HG03575 (cell line): Measurements from ENCODE around the gene FBXO2.
"Not testable (repeated sequence)": the region's sequence is repeated elsewhere in the genome, so short reads cannot be mapped to it uniquely, and the experiment has no call there.

ENCODE experiments used
- ATAC-seq: cut with Tn5 transposase; IDR thresholded peaks from one replicate; pipeline ENCODE4 v1.9.1; 2021; ENCODE audit not compliant: unreplicated experiment, insufficient number of reproducible peaks, low FRiP score; ENCODE audit errors: extremely low read depth

FBXO2 gene

DNA sequence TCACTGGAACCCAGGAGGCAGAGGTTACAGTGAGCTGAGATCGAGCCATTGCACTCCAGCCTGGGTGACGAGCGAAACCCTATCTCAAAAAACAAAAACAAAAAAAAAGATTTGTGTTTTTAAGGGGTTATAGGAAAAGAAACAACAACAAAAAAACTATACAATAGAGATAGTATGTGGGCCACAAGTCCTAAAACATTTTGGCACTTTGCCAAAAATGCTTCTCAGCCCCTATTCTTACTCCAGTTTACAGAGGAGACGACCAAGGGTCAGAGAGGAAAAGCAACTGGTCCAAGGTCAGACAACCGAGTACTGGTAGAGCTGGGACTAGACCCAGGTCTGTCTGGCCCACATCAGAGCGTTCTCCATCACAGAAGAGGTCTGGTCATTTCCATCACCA is 3.4 kb upstream of the FBXO2 start:
- ATAC-seq = no peak

DNA sequence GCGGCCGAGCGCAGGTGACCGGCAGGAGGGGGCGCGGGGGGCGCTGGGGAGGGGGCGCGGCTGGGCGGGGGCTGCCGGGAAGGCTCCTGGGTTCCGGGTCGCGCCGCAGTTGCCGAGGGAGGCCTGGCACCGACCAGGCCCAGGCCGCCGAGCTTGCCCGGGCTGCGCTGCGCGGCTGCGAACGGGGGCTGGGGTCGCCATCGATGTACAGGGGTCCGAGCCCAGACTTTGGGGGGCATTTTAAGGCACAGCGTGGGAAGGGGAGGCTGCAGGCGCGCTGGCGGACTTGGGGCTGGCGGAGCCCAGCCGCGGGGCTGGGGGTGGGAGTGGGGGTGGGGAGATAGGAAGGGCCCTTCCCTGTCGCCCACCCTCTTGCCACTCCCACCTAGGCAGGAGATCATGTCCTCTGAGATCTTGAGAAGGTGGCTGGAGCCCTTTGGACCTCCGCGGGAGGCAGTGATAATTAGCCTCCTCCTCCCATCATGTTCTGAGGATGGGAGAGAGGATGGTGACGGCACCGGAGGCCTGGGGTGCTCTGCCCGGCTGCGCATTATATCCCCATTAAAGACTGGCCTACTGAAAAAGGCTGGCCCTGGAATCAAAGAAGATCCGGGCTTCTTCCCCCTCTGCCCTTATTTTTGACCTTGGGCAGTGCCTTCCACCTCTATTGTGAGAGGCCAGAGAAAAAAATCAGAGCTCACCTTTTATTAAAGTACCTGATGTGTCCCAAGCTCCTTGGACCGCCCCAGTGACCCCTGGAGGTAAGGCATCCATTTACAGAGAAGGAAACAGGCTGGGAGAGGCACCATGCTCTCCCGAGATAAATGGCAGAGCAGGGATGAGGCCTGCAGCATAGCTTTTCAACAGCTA is 945 bp upstream of the FBXO2 start:
- ATAC-seq = no peak

DNA sequence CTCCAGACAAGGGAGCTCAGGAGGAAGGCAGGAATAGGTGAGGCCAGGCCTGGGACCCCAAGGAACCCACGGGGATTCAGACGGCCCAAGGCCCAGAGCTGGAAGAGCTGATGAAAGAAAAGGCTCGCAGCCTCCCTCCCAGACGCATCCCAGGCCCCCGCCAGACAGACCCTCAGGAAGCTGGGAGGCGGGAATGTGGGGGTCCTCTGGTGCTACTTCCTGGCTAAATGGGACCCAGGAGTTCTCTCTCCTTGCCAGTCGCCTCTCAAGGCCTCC is 430 bp downstream of the FBXO2 start:
- ATAC-seq = no peak

- no peak for ATAC-seq
Measured at GRCh38 chr1:11653101-11653860, 948 bp downstream of the FBXO2 start.

DNA sequence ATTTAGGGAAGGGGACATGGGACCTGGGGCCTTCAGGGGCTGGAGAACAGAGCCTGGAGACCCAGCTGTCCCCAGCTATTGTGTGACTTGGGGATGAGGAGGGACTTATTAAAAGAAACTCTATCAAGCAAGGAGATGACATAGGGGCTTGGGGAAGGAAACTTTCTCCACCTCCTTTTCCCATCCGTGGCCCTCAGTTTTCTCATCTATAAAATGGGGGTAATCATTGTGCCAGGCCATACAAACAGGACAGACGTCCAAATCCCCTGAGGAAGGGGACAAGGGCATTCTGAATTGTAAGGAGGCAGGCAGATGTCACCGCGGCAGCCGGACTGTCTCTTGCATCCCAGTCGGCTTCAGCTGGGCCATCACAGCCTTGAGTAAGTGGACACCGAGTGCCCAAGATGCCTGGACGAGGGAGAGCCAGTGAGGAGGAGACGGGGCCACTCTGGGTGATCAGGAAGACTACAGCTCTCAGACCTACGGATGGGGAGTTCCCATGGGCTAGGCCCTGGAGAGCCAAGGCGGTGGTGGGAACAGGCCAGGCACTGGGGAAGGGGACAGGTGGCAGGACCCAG is 1.9 kb downstream of the FBXO2 start:
- ATAC-seq = no peak

DNA sequence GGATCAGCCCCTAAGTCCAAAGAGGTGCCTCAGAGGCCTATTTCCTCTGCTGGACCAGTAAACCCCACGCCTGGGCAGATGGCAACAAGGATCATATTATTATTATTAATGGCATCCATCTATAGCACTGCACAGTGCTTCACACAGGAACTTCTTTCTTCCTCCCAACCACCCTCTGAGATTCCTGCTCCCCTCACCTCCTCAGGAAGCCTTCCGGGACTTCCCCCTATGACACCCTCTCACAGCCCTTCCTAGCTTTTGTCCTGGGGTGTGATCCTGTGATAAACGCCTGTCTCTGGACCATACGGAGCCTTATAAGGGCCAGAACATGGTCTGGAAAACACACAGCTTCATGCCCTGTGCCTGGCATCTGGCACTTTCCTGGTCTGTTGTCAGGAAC is 3.2 kb downstream of the FBXO2 start:
- no peak for ATAC-seq

- no peak for ATAC-seq
Measured at GRCh38 chr1:11650331-11650991, 3.8 kb downstream of the FBXO2 start.

- ATAC-seq = no peak
Measured at GRCh38 chr1:11649624-11650330, 4.5 kb downstream of the FBXO2 start.

DNA sequence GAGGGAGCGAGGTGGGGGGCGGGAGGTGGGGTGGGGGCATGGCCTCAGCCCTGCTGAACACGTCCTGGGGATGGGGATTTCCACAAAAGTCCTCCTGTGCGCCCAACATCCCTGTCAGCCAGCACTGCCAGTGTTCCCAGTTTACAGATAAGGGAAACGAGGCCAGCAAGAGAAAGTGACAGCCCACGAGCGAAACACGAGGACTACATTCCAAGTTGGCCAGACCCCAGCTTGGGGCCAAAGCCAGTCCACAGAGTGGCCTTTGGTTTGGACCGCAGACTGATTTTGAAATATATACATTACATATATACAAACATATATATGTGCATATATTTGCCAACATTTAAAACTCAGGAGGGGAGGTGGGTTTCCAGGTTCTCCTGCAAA is 5.0 kb downstream of the FBXO2 start:
- ATAC-seq = no peak

DNA sequence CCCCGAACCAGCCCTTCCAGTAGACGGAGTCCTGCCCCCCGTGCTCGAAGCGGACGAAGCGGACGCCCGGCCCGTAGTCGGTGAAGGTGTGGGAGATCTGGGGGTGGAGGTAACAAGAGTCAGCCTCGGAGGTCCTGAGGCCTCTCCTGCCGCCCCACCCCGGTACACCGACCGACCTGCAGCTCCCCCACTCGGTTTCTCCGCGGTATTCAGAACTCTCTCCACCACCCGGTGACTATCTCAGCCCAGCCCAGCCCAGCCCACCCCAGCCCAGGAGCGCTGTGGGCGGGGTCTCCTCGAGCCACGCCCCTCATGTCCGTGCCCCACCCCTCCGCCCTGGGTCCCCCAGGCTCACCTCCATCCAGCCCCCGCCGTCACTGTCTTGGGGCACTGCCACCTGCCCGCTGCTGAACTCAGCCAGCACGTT is 5.5 kb downstream of the FBXO2 start:
- no peak for ATAC-seq

- no peak for ATAC-seq
Measured at GRCh38 chr1:11648039-11648438, 6.2 kb downstream of the FBXO2 start.

DNA sequence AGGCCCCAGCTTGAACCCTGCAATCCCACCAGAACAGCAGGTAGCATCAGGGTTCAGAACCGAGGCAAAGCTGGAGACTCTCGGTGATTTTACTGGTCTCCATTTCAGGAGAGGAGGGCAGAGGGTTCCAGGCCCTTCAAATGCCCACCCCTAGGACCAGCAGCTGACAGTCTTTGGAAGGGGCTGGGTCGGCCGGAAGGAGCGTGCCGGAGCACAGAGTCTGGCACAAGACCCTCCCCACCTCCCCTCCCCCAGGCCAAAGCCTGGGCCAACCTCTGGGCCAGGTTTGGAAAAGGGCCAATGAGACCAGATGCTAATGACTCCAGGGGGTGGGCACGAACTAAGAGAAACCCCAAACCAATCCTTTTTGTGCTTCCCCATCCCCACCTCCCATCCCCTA is 6.9 kb downstream of the FBXO2 start:
- ATAC-seq = no peak

GRCh38 chr1:11646317-11646716 is 7.9 kb downstream of the FBXO2 start:
- ATAC-seq = no peak

DNA sequence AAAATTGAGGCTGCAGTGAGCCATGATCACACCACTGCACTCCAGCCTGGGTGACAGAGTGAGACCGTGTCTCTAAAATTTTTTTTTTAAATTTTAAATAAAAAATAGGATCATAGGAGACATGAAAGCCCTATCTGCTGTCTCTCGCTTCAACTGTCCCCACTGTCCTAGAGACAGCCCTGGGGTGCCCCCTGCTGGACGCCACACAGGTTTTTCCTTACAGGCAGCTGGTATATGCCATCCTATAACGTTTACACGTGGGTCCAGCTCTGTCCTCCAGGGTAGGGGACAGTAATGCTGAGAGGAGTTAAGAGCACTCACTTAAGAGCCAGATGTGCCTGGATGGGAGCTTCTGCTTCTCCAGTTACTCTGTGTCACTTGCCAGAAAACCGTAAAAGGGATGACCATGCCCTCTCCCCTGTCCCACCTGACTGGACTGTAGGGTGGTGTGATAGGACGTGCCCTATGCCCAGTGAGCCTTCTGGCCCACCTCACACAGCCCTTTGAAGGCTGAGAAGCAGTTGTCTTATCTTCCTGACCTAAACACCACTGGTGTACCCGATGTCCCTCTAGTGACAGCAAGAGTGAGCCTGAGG is 8.5 kb downstream of the FBXO2 start:
- ATAC-seq = no peak

DNA sequence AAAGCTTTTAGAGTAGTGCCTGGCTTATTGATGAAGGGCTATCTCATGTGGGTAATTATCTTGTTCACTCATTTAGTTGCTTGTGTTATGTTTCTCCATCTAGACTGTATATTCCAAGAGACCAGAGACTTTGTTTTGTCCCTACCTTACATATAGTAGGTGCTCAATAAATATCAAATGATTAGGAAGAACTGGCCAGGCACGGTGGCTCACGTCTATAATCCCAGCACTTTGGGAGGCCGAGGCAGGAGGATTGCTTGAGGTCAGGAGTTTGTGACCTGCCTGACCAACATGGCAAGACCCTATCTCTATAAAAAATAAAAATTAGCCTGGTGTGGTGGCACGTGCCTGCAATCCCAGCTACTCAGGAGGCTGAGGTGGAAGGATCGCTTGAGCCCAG is 9.0 kb downstream of the FBXO2 start:
- ATAC-seq = no peak

DNA sequence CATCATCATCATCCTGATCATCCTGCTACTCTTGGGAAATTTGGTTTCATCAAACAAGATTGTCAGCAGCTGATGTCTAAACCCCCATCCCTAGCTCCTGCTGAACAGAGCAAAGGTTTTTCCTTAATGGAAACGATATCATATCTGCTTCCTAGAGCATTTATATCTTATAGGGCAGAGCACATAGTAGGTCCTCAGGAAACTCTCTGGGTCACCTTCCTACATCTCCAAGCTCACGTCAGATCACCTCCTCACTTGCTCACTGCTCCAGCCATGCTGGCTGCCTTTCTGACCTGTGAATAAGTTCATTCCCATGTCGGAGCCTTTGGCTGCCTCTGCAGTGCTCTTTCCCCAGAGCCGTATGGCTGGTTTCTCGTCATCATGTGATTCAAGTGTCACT is 10.4 kb downstream of the FBXO2 start:
- ATAC-seq = no peak

DNA sequence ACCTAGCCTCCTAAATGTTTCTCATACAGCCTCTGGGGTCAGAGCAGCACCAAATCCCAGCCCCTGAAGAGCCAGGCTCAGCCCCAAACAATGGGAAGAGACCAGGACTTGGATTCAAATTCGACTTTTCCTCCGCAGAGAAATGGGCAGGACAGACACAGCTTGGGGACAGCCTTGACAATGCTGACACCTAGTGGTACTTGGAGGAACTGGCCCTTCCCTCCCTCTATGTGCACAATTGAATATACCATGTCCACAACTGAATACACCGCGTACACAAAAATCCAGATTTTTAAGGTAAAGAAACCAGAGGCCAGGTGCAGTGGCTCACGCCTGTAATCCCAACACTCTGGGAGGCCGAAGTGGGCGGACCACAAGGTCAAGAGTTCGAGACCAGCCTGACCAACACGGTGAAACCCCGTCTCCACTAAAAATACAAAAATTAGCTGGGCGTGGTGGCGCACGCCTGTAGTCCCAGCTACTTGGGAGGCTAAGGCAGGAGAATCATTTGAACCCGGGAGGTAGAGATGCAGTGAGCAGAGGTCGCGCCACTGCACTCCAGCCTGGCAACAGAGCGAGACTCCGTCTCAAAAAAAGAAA is 11.7 kb downstream of the FBXO2 start:
- not testable (repeated sequence) for ATAC-seq

- no peak for ATAC-seq
Measured at GRCh38 chr1:11641776-11642305, 12.4 kb downstream of the FBXO2 start.
